Activated CD4-positive, alpha-beta T cell treated with anti-CD3 and anti-CD28 coated beads, Interleukin-2, amount 50 U/mL, for 16 hours (primary cell): ENCODE measurements around the gene CTNND2.

Experiments
- DNase-seq: peaks from one replicate; pipeline ENCODE4 v3.0.0-alpha.2; 2020

CTNND2 gene

GRCh38 chr5:11510889-11511288, 393.4 kb downstream of the CTNND2 start:
- DNase-seq, result no peak

GRCh38 chr5:11509793-11510192, 394.5 kb downstream of the CTNND2 start:
- no peak for DNase-seq

- no peak for DNase-seq
Observed at GRCh38 chr5:11507156-11507910, 396.9 kb downstream of the CTNND2 start.

- DNase-seq, result no peak
Observed at GRCh38 chr5:11504886-11505193, 399.4 kb downstream of the CTNND2 start.

GRCh38 chr5:11504065-11504885, 400.0 kb downstream of the CTNND2 start:
- no peak for DNase-seq

- DNase-seq, result no peak
Observed at GRCh38 chr5:11502783-11503182, 401.5 kb downstream of the CTNND2 start.

- no peak for DNase-seq
Observed at GRCh38 chr5:11497651-11498050, 406.6 kb downstream of the CTNND2 start.

- DNase-seq, result no peak
Observed at GRCh38 chr5:11496137-11496719, 408.0 kb downstream of the CTNND2 start.

- no peak for DNase-seq
Observed at GRCh38 chr5:11494340-11494739, 409.9 kb downstream of the CTNND2 start.

- no peak for DNase-seq
Observed at GRCh38 chr5:11491404-11492075, 412.7 kb downstream of the CTNND2 start.

- DNase-seq, result no peak
Observed at GRCh38 chr5:11483630-11484029, 420.6 kb downstream of the CTNND2 start.

GRCh38 chr5:11482011-11482410, 422.2 kb downstream of the CTNND2 start:
- no peak for DNase-seq

- no peak for DNase-seq
Observed at GRCh38 chr5:11477786-11478185, 426.5 kb downstream of the CTNND2 start.

GRCh38 chr5:11476866-11477265, 427.4 kb downstream of the CTNND2 start:
- no peak for DNase-seq

GRCh38 chr5:11468334-11469039, 435.8 kb downstream of the CTNND2 start:
- DNase-seq, result no peak

- DNase-seq, result no peak
Observed at GRCh38 chr5:11467588-11467987, 436.7 kb downstream of the CTNND2 start.

- DNase-seq, result no peak
Observed at GRCh38 chr5:11459716-11460115, 444.5 kb downstream of the CTNND2 start.

GRCh38 chr5:11455505-11455904, 448.7 kb downstream of the CTNND2 start:
- DNase-seq, result no peak

- no peak for DNase-seq
Observed at GRCh38 chr5:11452852-11453251, 451.4 kb downstream of the CTNND2 start.

GRCh38 chr5:11449966-11450365, 454.3 kb downstream of the CTNND2 start:
- no peak for DNase-seq

GRCh38 chr5:11449217-11449616, 455.0 kb downstream of the CTNND2 start:
- no peak for DNase-seq

- no peak for DNase-seq
Observed at GRCh38 chr5:11443831-11444230, 460.4 kb downstream of the CTNND2 start.

- DNase-seq, result no peak
Observed at GRCh38 chr5:11432116-11432515, 472.1 kb downstream of the CTNND2 start.
